SH-SY5Y (cell line): ENCODE results near the gene CRACDL.

ENCODE experiments used
- GATA2 ChIP-seq: IDR thresholded peaks from 2 replicates; pipeline ENCODE4 v1.6.1; 2011; ENCODE audit warnings: mild to moderate bottlenecking, low read depth, low read length
- GATA3 ChIP-seq: IDR thresholded peaks from 2 replicates; pipeline ENCODE4 v1.6.1; 2011; ENCODE audit warnings: low read depth, mild to moderate bottlenecking, low read length, moderate library complexity

DNA sequence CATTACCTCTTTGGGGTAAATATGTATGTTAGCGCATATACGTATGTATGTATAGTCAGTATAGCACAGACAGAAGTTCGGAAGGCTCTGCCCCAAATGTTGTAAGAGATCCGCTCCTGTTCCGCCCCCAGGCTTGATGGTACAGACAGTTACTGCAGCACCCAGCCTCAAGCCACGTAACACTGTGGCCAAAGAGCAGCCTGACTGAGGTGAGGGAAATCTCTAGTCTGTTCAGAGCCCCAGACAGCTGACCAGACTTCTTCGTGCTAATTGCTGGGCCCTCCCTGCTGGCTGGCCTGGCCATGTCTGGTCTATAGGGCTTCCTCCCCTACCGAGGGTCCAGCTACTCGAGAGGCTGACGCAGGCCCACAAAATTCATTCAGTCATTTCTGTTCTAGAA lies 7.8 kb downstream of the CRACDL start:
- TF ChIP-seq GATA3: no peak
- no peak for TF ChIP-seq GATA2
